Astrocyte (in vitro differentiated cells and primary cell): ENCODE data around the gene CLDN12. TPM values are rescaled to one million over a fixed set of nuclear protein-coding genes. Genes with fewer than 3 reads are reported as not detected.

Experiments
- DNase-seq: peaks from one replicate; pipeline ENCODE4 v3.0.0-alpha.2; 2010; ENCODE audit warnings: low read depth
- FAIRE-seq: peaks from 2 replicates; lab custom pipeline; 2011; peaks lifted over from hg19 to GRCh38; lab: Jason Lieb, UNC
- H2AFZ ChIP-seq: 2 replicates; pipeline ENCODE4 v1.6.0; 2012; ENCODE audit warnings: low read depth, low read length, inconsistent platforms
- H3K27ac ChIP-seq: 2 replicates; pipeline ENCODE4 v1.5.1; 2011; ENCODE audit warnings: low read depth, low read length, inconsistent platforms
- H3K27me3 ChIP-seq: 2 replicates; pipeline ENCODE4 v1.6.0; 2011; ENCODE audit warnings: low read length, inconsistent platforms; ENCODE audit not compliant: insufficient read depth
- H3K36me3 ChIP-seq: 2 replicates; pipeline ENCODE4 v1.5.1; 2011; ENCODE audit warnings: low read length, inconsistent platforms; ENCODE audit not compliant: insufficient read depth
- H3K4me1 ChIP-seq: 2 replicates; pipeline ENCODE4 v1.5.1; 2011; ENCODE audit warnings: low read length, inconsistent platforms; ENCODE audit not compliant: insufficient read depth
- H3K4me2 ChIP-seq: 2 replicates; pipeline ENCODE4 v1.6.0; 2012; ENCODE audit warnings: low read length, inconsistent platforms
- H3K4me3 ChIP-seq: 2 replicates; pipeline ENCODE4 v1.5.1; 2011; ENCODE audit warnings: low read depth, mild to moderate bottlenecking, low read length, inconsistent platforms; ENCODE audit not compliant: insufficient read depth
- H3K79me2 ChIP-seq: 2 replicates; pipeline ENCODE4 v1.6.0; 2012; ENCODE audit warnings: mild to moderate bottlenecking, low read length, inconsistent platforms; ENCODE audit not compliant: insufficient read depth
- H3K9ac ChIP-seq: 2 replicates; pipeline ENCODE4 v1.6.0; 2012; ENCODE audit warnings: mild to moderate bottlenecking, low read length, inconsistent platforms
- H3K9me3 ChIP-seq: 2 replicates; pipeline ENCODE4 v1.5.1; 2012; ENCODE audit warnings: low read depth, mild to moderate bottlenecking, low read length, inconsistent platforms; ENCODE audit not compliant: insufficient read depth
- H4K20me1 ChIP-seq: 2 replicates; pipeline ENCODE4 v1.6.0; 2012; ENCODE audit warnings: low read length, inconsistent platforms; ENCODE audit not compliant: insufficient read depth
- H3K27ac Mint-ChIP-seq: one replicate; pipeline ENCODE4 v1.8.0; 2021; ENCODE audit warnings: mild to moderate bottlenecking, mixed read lengths; ENCODE audit not compliant: unreplicated experiment
- H3K27me3 Mint-ChIP-seq: one replicate; pipeline ENCODE4 v1.8.0; 2021; ENCODE audit warnings: low read depth, mixed read lengths; ENCODE audit not compliant: unreplicated experiment
- H3K36me3 Mint-ChIP-seq: one replicate; pipeline ENCODE4 v1.8.0; 2021; ENCODE audit warnings: low read depth, mixed read lengths; ENCODE audit not compliant: unreplicated experiment
- H3K4me1 Mint-ChIP-seq: one replicate; pipeline ENCODE4 v1.8.0; 2021; ENCODE audit warnings: low read depth, mixed read lengths; ENCODE audit not compliant: unreplicated experiment
- H3K4me3 Mint-ChIP-seq: one replicate; pipeline ENCODE4 v1.8.0; 2021; ENCODE audit warnings: mild to moderate bottlenecking, moderate library complexity, mixed read lengths; ENCODE audit not compliant: unreplicated experiment
- H3K9me3 Mint-ChIP-seq: one replicate; pipeline ENCODE4 v1.8.0; 2021; ENCODE audit warnings: mild to moderate bottlenecking, mixed read lengths; ENCODE audit not compliant: unreplicated experiment
- CTCF ChIP-seq: IDR thresholded peaks from 2 replicates; pipeline ENCODE4 v1.5.1; 2011; ENCODE audit warnings: low read depth, mild to moderate bottlenecking, inconsistent platforms, low read length, moderate library complexity; ENCODE audit not compliant: insufficient read depth
- EZH2 ChIP-seq: IDR thresholded peaks from 2 replicates; pipeline ENCODE4 v1.6.1; 2012; ENCODE audit warnings: mild to moderate bottlenecking, low read length, inconsistent platforms; ENCODE audit not compliant: insufficient read depth
- total RNA-seq: library from RNA; stranded (reverse); gene quantifications from 2 replicates; pipeline ENCODE4 v1.2.1, GENCODE V29; 2021

The CLDN12 gene
- total RNA-seq, 1 donor from 2014 or later: 42.8 TPM

- Mint-ChIP-seq H3K4me3 (no peak overlapping the region), H3K36me3 (no peaks in the 10 kb centered on the region), H3K27me3 (peaks cover 3% of the 10 kb centered on the region), H3K27ac (no peak overlapping the region), H3K4me1 (peaks cover 2% of the 10 kb centered on the region), H3K9me3 (no peaks in the 10 kb centered on the region)
- Histone ChIP-seq H2AFZ (no peak overlapping the region), H3K27ac (no peak overlapping the region), H3K9me3 (no peaks in the 10 kb centered on the region), H3K36me3 (no peaks in the 10 kb centered on the region), H4K20me1 (no peaks in the 10 kb centered on the region), H3K27me3 (no peaks in the 10 kb centered on the region), H3K4me1 (no peaks in the 10 kb centered on the region), H3K4me3 (no peak overlapping the region), H3K4me2 (no peak overlapping the region), H3K9ac (no peak overlapping the region), H3K79me2 (no peaks in the 10 kb centered on the region)
- FAIRE-seq (peak; percentile 73), DNase-seq (no peak)
- TF ChIP-seq EZH2: no peak
- TF ChIP-seq CTCF: no peak
Measured at GRCh38 chr7:90453931-90454330, 50.7 kb downstream of the CLDN12 start.

- H3K4me3 ChIP-seq: peak overlapping the region; percentile 48
- no peaks in the 10 kb centered on the region for H3K9me3 Mint-ChIP-seq
- H3K36me3 Mint-ChIP-seq: no peaks in the 10 kb centered on the region
- H3K79me2 ChIP-seq: no peaks in the 10 kb centered on the region
- H4K20me1 ChIP-seq: no peaks in the 10 kb centered on the region
- H3K4me2 ChIP-seq: peak overlapping the region; percentile 86
- FAIRE-seq (peak; percentile 97), DNase-seq (peak; percentile 41)
- TF ChIP-seq EZH2: no peak
- peak; percentile 85 for TF ChIP-seq CTCF
- no peaks in the 10 kb centered on the region for H3K36me3 ChIP-seq
- H3K9me3 ChIP-seq: no peaks in the 10 kb centered on the region
- H3K27me3 ChIP-seq: no peaks in the 10 kb centered on the region
- no peaks in the 10 kb centered on the region for H3K4me1 ChIP-seq
- H3K4me1 Mint-ChIP-seq: peaks cover 2% of the 10 kb centered on the region
- no peak overlapping the region for H3K4me3 Mint-ChIP-seq
- H3K27ac Mint-ChIP-seq: peak overlapping the region; percentile 13
- peak overlapping the region; percentile 66 for H3K9ac ChIP-seq
- peaks cover 3% of the 10 kb centered on the region for H3K27me3 Mint-ChIP-seq
- no peak overlapping the region for H3K27ac ChIP-seq
- peak overlapping the region; percentile 61 for H2AFZ ChIP-seq
Measured at GRCh38 chr7:90455163-90456030, 52.1 kb downstream of the CLDN12 start.

- Mint-ChIP-seq H3K4me1 (peaks cover 2% of the 10 kb centered on the region), H3K4me3 (no peak overlapping the region), H3K27me3 (peaks cover 3% of the 10 kb centered on the region), H3K36me3 (no peaks in the 10 kb centered on the region), H3K27ac (no peak overlapping the region), H3K9me3 (no peaks in the 10 kb centered on the region)
- Histone ChIP-seq H2AFZ (no peak overlapping the region), H3K36me3 (no peaks in the 10 kb centered on the region), H3K27ac (no peak overlapping the region), H4K20me1 (no peaks in the 10 kb centered on the region), H3K9ac (no peak overlapping the region), H3K4me1 (no peaks in the 10 kb centered on the region), H3K79me2 (no peaks in the 10 kb centered on the region), H3K9me3 (no peaks in the 10 kb centered on the region), H3K4me3 (no peak overlapping the region), H3K4me2 (no peak overlapping the region), H3K27me3 (no peaks in the 10 kb centered on the region)
- FAIRE-seq: no peak
- TF ChIP-seq CTCF (no peak), EZH2 (no peak)
- DNase-seq: no peak
Measured at GRCh38 chr7:90458104-90458503, 54.8 kb downstream of the CLDN12 start.
